Cardiac fibroblast (primary cell): ENCODE data around the gene PRDM11.

Source experiments
- DNase-seq, 2 donors: peaks; one replicate each; pipeline versions ENCODE4 v3.0.0 to v3.0.0-alpha.2; 2010; ENCODE audit warnings: low read depth in 2 of 2
- H3K4me3 ChIP-seq, 2 donors: replicated peaks in 1 of 2; 1 replicate in 1 of 2; 2 replicates in 1 of 2; pipeline ENCODE4 v1.5.1; 2011; ENCODE audit warnings: low read depth in 2 of 2, low read length in 2 of 2, mild to moderate bottlenecking in 2 of 2, moderate library complexity in 1 of 2
- TF ChIP-seq, protein P1 (sequence below): IDR thresholded peaks from one replicate; pipeline ENCODE4 v1.5.1; 2011; ENCODE audit warnings: low read depth, mild to moderate bottlenecking, low read length, inconsistent platforms

Gene PRDM11

DNA sequence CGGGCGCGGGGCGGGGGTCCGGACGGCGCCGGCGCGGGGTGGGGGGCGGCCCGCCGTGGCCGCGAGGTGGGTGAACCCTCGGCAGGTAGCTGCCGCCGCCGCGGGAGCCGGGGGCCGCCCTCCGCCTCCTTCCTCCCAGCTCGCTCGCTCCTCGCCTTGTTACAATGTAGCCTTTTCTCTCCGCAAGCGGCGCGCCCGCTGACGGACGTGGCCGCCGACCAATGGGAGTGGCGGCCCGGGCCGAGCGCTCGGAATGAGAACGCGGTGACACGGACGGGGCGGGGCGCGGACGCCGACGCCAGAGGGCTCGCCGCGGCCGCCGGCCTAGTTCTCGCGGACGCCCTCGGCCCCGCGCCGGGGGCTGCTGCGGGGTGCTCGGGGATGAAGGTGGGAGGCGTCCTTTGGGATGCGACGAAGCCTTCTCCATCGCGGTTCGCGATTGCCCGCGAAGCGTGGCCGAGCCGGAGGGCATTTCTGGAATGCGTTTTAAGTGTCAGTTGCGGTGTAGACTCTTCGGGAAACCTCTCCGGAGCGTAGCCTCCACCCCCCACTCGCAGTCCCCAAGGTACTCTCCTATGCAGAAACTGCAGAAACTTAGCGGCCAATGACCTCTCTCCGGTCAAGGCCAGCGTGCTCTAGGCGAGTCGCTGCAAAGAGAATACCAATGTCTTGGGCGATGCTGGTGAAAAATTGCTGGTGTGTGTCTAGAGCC lies 734 bp downstream of the PRDM11 start:
- H3K4me3 ChIP-seq: peak overlapping the region; percentile 64 to 70
- TF ChIP-seq, protein P1, sequence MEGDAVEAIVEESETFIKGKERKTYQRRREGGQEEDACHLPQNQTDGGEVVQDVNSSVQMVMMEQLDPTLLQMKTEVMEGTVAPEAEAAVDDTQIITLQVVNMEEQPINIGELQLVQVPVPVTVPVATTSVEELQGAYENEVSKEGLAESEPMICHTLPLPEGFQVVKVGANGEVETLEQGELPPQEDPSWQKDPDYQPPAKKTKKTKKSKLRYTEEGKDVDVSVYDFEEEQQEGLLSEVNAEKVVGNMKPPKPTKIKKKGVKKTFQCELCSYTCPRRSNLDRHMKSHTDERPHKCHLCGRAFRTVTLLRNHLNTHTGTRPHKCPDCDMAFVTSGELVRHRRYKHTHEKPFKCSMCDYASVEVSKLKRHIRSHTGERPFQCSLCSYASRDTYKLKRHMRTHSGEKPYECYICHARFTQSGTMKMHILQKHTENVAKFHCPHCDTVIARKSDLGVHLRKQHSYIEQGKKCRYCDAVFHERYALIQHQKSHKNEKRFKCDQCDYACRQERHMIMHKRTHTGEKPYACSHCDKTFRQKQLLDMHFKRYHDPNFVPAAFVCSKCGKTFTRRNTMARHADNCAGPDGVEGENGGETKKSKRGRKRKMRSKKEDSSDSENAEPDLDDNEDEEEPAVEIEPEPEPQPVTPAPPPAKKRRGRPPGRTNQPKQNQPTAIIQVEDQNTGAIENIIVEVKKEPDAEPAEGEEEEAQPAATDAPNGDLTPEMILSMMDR: no peak
- DNase-seq: peak; percentile 95 to 98

DNA sequence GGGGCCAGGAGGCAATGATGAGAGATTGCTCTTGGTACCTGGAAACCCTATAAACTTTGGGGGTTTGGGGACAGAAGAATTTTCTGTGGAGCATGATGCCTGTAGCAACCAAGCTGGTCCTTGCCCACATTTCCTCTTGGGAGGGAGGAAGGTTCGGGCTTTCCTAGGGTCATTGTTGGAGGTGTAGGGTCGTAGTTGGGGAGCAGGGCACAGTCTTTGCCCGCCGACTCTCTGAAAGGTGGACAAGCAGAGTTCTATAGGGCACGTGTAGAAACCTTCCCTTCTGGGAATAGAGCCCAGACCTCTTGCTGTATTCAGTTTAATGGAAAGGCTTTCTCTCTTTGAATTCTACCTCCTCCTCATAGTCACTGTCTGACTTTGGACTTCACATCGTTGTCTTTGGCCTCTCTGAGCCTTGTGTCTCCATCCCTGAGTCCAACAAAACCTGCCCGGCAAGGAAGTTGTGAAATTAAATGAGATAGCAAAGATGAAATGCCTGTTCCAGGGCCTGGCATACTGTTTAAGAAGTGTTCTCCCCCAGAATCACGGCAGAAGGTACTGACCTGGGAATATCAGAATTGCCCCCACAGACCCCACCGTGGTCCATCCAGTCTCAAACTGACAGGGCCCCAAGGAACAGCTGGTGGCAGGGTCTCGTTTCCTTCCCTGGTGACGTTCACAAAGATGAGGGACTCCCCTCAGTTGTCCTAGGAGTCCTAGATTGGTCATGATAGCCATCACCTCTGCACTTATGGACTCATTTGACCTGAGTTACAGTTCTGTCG lies 1.6 kb downstream of the PRDM11 start:
- TF ChIP-seq, protein P1: no peak
- H3K4me3 ChIP-seq: peak overlapping the region; percentile 64 to 70
- no peak for DNase-seq

DNA sequence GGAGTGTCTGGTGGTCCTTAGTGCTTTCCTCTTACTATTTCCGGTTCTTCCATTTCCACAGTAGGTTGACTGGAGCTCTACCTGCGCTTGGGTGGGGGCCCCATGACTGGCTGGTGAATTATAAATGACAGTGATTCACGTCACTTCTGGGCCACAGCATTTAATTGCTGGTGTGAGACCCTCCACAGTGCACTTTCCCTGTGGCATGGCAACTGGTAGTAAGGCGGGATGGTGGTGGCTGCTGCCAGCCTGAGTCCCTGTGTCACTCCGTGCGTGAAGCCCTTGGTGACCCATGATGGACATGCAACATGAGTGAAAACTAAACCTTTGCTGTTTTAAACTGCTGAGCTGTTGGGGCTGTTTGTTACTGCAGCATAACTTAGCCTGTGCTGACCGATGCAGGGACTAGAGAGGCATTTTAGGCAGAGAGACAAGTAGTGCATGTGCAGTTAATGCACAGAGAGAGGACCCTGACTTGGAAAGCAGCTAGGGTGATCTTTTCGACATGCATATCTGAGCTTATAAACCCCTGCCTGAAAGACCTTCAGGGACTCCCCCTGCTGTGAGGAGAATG lies 3.1 kb downstream of the PRDM11 start:
- H3K4me3 ChIP-seq: no peak overlapping the region
- DNase-seq: no peak
- TF ChIP-seq, protein P1: no peak

DNA sequence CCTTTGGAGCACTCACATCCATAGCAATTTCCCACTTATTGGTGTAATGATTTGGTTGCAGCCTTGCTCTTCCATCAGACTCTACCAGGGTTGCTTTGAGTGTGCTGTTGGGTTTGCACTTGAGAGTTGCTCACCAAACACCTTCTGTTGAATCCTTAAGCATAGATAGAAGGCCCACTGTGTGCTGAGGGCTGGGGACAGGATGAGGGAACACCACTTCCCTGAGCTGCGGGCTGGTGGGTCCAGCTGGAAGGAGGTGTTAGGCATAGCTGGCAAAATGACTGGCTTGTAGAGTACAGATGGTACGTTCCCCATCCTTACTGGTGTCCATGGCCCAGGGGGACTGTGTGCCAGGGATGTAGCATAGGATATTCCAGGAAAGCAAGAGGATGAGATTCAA lies 3.9 kb downstream of the PRDM11 start:
- TF ChIP-seq, protein P1: no peak
- no peak overlapping the region for H3K4me3 ChIP-seq
- no peak for DNase-seq

DNA sequence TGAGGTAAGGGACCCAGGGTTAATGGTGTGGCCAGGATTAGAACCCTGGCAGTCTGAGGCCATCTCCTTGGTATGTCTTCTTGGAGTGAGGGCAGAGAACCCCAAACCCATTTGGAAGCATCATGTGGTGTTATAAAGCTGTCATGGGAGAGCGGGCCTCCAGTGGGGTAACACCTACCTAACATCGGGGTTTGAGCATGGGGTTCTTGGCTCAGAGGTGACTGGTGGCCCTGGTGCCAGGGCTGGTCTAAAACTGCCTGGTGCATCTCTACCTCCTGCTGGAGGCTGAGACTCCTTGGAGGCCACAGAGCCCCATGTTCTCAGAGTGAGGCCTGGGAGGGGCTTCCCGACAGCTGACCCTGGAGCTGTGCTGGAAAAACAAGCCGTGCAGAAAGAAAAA lies 4.5 kb downstream of the PRDM11 start:
- TF ChIP-seq, protein P1: no peak
- no peak overlapping the region for H3K4me3 ChIP-seq
- DNase-seq: no peak

DNA sequence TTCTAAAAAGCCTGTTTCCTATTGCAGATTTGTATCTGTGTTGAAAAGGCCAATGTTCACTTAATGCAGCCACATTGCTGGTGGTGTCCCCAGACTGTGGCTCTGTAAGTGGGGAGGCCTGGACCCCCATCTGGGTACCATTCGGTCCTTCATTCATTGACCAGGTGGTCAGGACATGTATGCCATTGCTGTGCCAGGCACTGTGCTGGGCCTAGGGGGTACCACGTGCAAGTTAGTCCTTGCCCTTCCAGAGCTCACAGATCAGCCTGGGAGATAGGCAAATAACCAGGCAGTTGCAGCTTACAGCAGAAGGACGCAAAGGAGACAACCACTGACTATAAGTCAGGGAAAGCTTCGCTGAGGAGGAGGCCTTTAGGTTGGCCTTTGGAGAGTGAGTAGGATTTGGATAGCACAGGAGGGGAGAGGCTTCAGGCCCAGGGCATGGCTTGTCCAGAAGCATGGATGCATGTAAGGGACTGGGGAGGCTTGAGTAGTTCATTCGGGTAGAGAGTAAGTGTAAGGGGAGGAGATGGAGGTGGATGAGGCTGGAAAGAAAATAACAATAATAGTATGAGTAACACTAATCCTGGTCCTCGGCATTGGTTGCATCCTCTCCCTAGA lies 5.0 kb downstream of the PRDM11 start:
- TF ChIP-seq, protein P1: no peak
- no peak overlapping the region for H3K4me3 ChIP-seq
- no peak for DNase-seq
